Lung microvascular endothelial cell (primary cell): ENCODE results near the gene DEPDC1. TPM values are rescaled to one million over a fixed set of nuclear protein-coding genes. Genes with fewer than 3 reads are reported as not detected.

ENCODE experiments used
- total RNA-seq: library from RNA; depleted of rRNA; stranded (reverse); fragments of >200 nt; gene quantifications from 2 replicates; pipeline ENCODE4 v1.2.1, GENCODE V29; 2014

DEPDC1 gene
- total RNA-seq, 1 donor from 2014 or later: 1.8 TPM

Other genes with a start within 250 kb of the DEPDC1 start
- gene RPE65, start 47.1 kb downstream of the DEPDC1 start, total RNA-seq: not detected in 2 replicates